Endodermal cell (in vitro differentiated cells): ENCODE data around the gene ABHD2. TPM values are rescaled to one million over a fixed set of nuclear protein-coding genes. Genes with fewer than 3 reads are reported as not detected.

Source experiments
- DNase-seq: peaks from one replicate; pipeline ENCODE4 v3.0.0-alpha.2; 2017
- H3K27ac ChIP-seq: 2 replicates; pipeline ENCODE4 v1.5.1; 2013; ENCODE audit warnings: mild to moderate bottlenecking, low read depth, low read length, moderate library complexity
- H3K27me3 ChIP-seq: 2 replicates; pipeline ENCODE4 v1.6.1; 2013; ENCODE audit warnings: mild to moderate bottlenecking, low read length, moderate library complexity; ENCODE audit not compliant: insufficient read depth, control insufficient read depth, poor library complexity, severe bottlenecking
- H3K36me3 ChIP-seq: 2 replicates; pipeline ENCODE4 v1.7.0; 2013; ENCODE audit warnings: mild to moderate bottlenecking, low read length, moderate library complexity; ENCODE audit not compliant: control insufficient read depth, insufficient read depth
- H3K4me1 ChIP-seq: one replicate; pipeline ENCODE4 v1.7.0; 2013; ENCODE audit warnings: low read length; ENCODE audit not compliant: control insufficient read depth, insufficient read depth
- H3K4me3 ChIP-seq: 2 replicates; pipeline ENCODE4 v1.5.1; 2013; ENCODE audit warnings: mild to moderate bottlenecking, low read length, moderate library complexity
- H3K9ac ChIP-seq: 2 replicates; pipeline ENCODE4 v1.6.1; 2013; ENCODE audit warnings: mild to moderate bottlenecking, low read length, moderate library complexity; ENCODE audit not compliant: poor library complexity, severe bottlenecking; ENCODE audit errors: extremely low read depth
- H3K9me3 ChIP-seq: 2 replicates; pipeline ENCODE4 v1.6.1; 2013; ENCODE audit warnings: mild to moderate bottlenecking, low read length, moderate library complexity; ENCODE audit not compliant: control insufficient read depth
- H3K27ac Mint-ChIP-seq: 2 replicates; pipeline ENCODE4 v1.8.0; 2020; ENCODE audit warnings: mixed read lengths
- H3K27me3 Mint-ChIP-seq: 2 replicates; pipeline ENCODE4 v1.8.0; 2021; ENCODE audit warnings: mild to moderate bottlenecking, mixed read lengths; ENCODE audit not compliant: insufficient read depth
- H3K36me3 Mint-ChIP-seq: 2 replicates; pipeline ENCODE4 v1.8.0; 2020; ENCODE audit warnings: low read depth, mixed read lengths
- H3K4me1 Mint-ChIP-seq: 2 replicates; pipeline ENCODE4 v1.8.0; 2020; ENCODE audit warnings: mixed read lengths
- H3K4me3 Mint-ChIP-seq: 2 replicates; pipeline ENCODE4 v1.8.0; 2020; ENCODE audit warnings: mild to moderate bottlenecking, moderate library complexity, mixed read lengths
- H3K9me3 Mint-ChIP-seq: 2 replicates; pipeline ENCODE4 v1.8.0; 2020; ENCODE audit warnings: mild to moderate bottlenecking, mixed read lengths
- WGBS, 2 experiments: methylation state at CpG; one replicate each; pipeline versions ENCODE4 v1.1.5 to v1.1.7; 2013; ENCODE audit warnings: missing lambda C conversion rate in 2 of 2, mixed read lengths in 1 of 2; ENCODE audit not compliant: insufficient coverage in 1 of 2, insufficient read length in 1 of 2; 5-methylcytosine and 5-hydroxymethylcytosine counted together
- total RNA-seq, 2 donors: library from RNA; stranded (reverse); fragmentation: NEBNext Ultra II Directional in 1 of 2; extraction: Animal tissue kit (Norgen Biotek cat#: 25700) in 1 of 2; gene quantifications; 2 replicates in 1 of 2; 3 replicates in 1 of 2; pipeline ENCODE4 v1.2.1, GENCODE V29; 2021
- TF ChIP-seq, protein P1 (sequence below): fragments of 200-600 bp; sonication (generic); conservative IDR thresholded peaks from 2 replicates; pipeline ENCODE4 v1.5.0; 2021; ENCODE audit warnings: antibody characterized with exemption, mild to moderate bottlenecking

The ABHD2 gene
- total RNA-seq, 2 donors from 2014 or later: 24.1 to 26.0 TPM

DNA sequence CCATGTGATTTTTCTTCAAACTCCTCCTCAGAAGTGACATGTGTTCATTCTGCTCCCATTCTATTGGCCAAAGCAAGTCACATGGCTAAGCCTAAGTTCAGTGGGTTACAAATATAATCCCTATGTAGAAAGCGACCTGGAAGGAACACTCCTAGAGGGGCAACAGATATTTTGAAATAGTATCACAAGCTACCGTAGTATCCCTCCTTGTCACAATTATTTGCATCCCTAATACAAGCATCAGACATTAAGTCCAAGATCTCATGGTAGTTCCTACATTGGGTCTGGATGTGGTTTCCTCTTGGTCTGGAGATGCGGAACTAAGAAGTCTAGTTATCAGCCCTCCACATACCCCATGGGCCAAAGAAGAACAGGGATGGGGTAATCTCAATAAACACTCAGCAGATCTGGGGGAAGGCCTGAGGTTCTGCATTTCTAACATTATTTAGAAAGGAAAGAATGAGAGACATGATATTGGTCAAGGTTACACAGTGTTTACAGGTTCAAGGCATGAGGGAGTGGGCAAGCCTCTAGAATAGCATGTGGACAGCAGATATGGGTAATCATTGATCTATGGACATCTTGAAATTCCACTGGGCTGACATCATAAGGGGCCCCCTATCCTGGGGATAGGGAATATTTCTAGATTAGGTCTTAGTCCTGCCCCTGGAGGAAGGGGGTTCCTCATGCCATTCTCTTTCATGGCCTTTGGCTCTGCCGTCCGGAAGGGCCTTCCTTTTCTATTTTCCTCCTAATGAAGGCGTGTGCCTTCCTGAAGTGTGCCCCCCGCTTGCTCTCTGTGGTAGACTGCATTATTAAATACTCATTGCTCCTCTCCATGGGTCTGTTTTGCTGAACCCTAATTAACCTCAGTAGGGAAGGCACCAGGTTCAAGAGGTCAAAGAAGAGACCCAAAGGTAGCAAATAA, 17.8 kb upstream of the ABHD2 start:
- Histone ChIP-seq H3K27me3 (no peaks in the 10 kb centered on the region), H3K27ac (no peak overlapping the region)
- peaks cover 36% of the 10 kb centered on the region for H3K9me3 Mint-ChIP-seq

DNA sequence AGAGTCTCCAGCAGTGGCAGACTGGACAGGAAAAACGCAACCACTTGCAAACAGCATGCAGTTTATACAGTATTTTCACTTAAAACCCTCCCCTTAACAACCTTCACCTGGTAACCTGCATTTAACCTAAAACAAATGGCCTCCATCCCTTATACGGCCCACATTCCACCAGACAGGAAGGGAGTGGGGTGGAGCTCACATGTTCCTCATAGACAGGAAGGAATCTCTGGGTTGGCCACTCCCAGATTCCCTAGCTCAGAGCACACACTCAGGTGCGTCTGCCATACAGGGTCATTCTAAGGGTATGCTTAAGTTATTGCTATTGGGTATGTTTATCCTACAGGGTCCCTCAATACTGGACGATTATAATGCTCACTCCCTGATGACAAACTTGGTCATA, 16.8 kb upstream of the ABHD2 start:
- H3K4me1 ChIP-seq: no peaks in the 10 kb centered on the region
- no peak overlapping the region for H3K27ac Mint-ChIP-seq
- H3K36me3 ChIP-seq: no peaks in the 10 kb centered on the region
- 86% methylated on average over 1 to 4 of the region's 4 CpGs for WGBS, 2 experiments
- no peak overlapping the region for H3K4me3 Mint-ChIP-seq
- H3K4me3 ChIP-seq: no peak overlapping the region
- H3K36me3 Mint-ChIP-seq: no peaks in the 10 kb centered on the region
- H3K27me3 ChIP-seq: no peaks in the 10 kb centered on the region
- no peak overlapping the region for H3K27ac ChIP-seq
- H3K9me3 ChIP-seq: peaks cover 20% of the 10 kb centered on the region
- no peaks in the 10 kb centered on the region for H3K4me1 Mint-ChIP-seq
- H3K27me3 Mint-ChIP-seq: peaks cover 3% of the 10 kb centered on the region
- DNase-seq: no peak
- TF ChIP-seq, protein P1, sequence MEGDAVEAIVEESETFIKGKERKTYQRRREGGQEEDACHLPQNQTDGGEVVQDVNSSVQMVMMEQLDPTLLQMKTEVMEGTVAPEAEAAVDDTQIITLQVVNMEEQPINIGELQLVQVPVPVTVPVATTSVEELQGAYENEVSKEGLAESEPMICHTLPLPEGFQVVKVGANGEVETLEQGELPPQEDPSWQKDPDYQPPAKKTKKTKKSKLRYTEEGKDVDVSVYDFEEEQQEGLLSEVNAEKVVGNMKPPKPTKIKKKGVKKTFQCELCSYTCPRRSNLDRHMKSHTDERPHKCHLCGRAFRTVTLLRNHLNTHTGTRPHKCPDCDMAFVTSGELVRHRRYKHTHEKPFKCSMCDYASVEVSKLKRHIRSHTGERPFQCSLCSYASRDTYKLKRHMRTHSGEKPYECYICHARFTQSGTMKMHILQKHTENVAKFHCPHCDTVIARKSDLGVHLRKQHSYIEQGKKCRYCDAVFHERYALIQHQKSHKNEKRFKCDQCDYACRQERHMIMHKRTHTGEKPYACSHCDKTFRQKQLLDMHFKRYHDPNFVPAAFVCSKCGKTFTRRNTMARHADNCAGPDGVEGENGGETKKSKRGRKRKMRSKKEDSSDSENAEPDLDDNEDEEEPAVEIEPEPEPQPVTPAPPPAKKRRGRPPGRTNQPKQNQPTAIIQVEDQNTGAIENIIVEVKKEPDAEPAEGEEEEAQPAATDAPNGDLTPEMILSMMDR: no peak
- no peak overlapping the region for H3K9ac ChIP-seq
- peaks cover 26% of the 10 kb centered on the region for H3K9me3 Mint-ChIP-seq

More for the DNA sequence above, 17.8 kb upstream of the ABHD2 start:
- no peak overlapping the region for H3K4me3 Mint-ChIP-seq
- DNase-seq: no peak
- Histone ChIP-seq H3K4me3 (no peak overlapping the region), H3K4me1 (no peaks in the 10 kb centered on the region), H3K9ac (no peak overlapping the region), H3K9me3 (peaks cover 24% of the 10 kb centered on the region), H3K36me3 (no peaks in the 10 kb centered on the region)
- WGBS, 2 experiments: 91 to 100% methylated on average over 2 to 7 of the region's 7 CpGs
- no peak overlapping the region for H3K27ac Mint-ChIP-seq
- TF ChIP-seq, protein P1: no peak
- H3K27me3 Mint-ChIP-seq: peaks cover 3% of the 10 kb centered on the region
- no peaks in the 10 kb centered on the region for H3K36me3 Mint-ChIP-seq
- H3K4me1 Mint-ChIP-seq: no peaks in the 10 kb centered on the region

DNA sequence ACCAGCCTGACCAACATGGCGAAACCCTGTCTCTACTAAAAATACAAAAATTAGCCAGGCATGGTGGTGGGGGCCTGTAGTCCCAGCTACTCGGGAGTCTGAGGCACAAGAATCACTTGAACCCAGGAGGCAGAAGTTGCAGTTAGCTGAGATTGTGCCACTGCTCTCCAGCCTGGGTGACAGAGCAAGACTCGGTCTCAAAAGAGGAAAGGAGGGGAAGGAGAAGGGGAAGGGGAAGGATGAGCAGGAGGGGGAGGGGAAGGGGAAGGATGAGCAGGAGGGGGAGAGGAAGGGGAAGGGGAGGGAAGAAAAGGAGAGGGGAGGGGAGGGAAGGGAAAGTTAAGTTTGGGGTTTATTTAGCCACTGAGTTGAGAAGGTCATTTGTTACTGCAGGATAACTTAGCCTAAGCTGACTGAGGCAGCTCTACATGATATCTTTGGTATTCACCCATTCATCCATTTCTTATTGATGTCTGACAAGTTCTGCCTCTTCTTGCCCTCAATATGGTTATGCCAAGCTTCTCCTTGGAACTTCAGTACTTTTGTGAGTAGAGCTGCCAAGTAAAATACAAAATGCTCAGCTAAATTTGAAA, 15.9 kb upstream of the ABHD2 start:
- Histone ChIP-seq H3K27ac (no peak overlapping the region), H3K36me3 (no peaks in the 10 kb centered on the region), H3K9ac (no peak overlapping the region), H3K4me3 (no peak overlapping the region), H3K27me3 (no peaks in the 10 kb centered on the region), H3K4me1 (no peaks in the 10 kb centered on the region), H3K9me3 (peaks cover 11% of the 10 kb centered on the region)
- 76 to 86% methylated on average over 2 to 3 of the region's 3 CpGs for WGBS, 2 experiments
- Mint-ChIP-seq H3K4me1 (no peaks in the 10 kb centered on the region), H3K9me3 (peaks cover 17% of the 10 kb centered on the region), H3K27ac (no peak overlapping the region), H3K36me3 (no peaks in the 10 kb centered on the region), H3K4me3 (no peak overlapping the region), H3K27me3 (peaks cover 3% of the 10 kb centered on the region)
- TF ChIP-seq, protein P1: no peak
- no peak for DNase-seq
